IMR-90 (cell line): ENCODE results near the gene IER5L. TPM values are rescaled to one million over a fixed set of nuclear protein-coding genes. Genes with fewer than 3 reads are reported as not detected.

Experiments
- ATAC-seq: fragments of 200-7000 bp; cut with Tn5 transposase; 2 replicates; pipeline ENCODE4 v1.9.1; 2020; ENCODE audit warnings: low read depth, mild to moderate bottlenecking, moderate library complexity
- BruUV-seq: library from RNA; stranded (reverse); fragments of 400-500 nt; replicated peaks from 2 replicates; lab custom pipeline; 2021; lab: Mats Ljungman, UMichigan
- CTCF ChIA-PET: fragments of 300-600 bp; formaldehyde crosslinking; extraction: SDS; loops from one replicate; lab custom pipeline; 2021; ENCODE audit warnings: antibody characterized with exemption; lab: Yijun Ruan, JAX
- POLR2A ChIA-PET: fragments of 300-600 bp; sonication (Branson Sonifier 250); formaldehyde crosslinking; loops from one replicate; lab custom pipeline; 2022; ENCODE audit warnings: antibody characterized with exemption; ENCODE audit not compliant: unreplicated experiment; lab: Charles Lee
- DNase-seq: peaks from one replicate; pipeline ENCODE4 v3.0.0; 2013
- H2AFZ ChIP-seq: replicated peaks from 2 replicates; pipeline ENCODE3; 2013; ENCODE audit warnings: low read length, mild to moderate bottlenecking; ENCODE audit not compliant: poor library complexity
- H2AK5ac ChIP-seq: 2 replicates; pipeline ENCODE4 v1.6.1; 2013; ENCODE audit warnings: low read depth, low read length, inconsistent platforms
- H2AK9ac ChIP-seq: replicated peaks from 2 replicates; pipeline ENCODE3; 2013; ENCODE audit warnings: mild to moderate bottlenecking, low read depth, low read length, moderate library complexity; ENCODE audit not compliant: poor library complexity
- H2BK120ac ChIP-seq: 2 replicates; pipeline ENCODE4 v1.6.1; 2013; ENCODE audit warnings: low read depth, low read length, inconsistent platforms
- H2BK15ac ChIP-seq: 3 replicates; pipeline ENCODE4 v1.6.1; 2013; ENCODE audit warnings: low read depth, low read length, inconsistent platforms
- H2BK20ac ChIP-seq: 2 replicates; pipeline ENCODE4 v1.6.1; 2013; ENCODE audit warnings: low read depth, mild to moderate bottlenecking, inconsistent platforms, low read length, moderate library complexity
- H2BK5ac ChIP-seq: 2 replicates; pipeline ENCODE4 v1.6.1; 2013; ENCODE audit warnings: mild to moderate bottlenecking, low read depth, low read length, inconsistent platforms; ENCODE audit not compliant: poor library complexity, severe bottlenecking
- H3K14ac ChIP-seq: replicated peaks from 2 replicates; pipeline ENCODE4 v1.6.1; 2013; ENCODE audit warnings: low read depth, low read length, inconsistent platforms
- H3K18ac ChIP-seq: 2 replicates; pipeline ENCODE4 v1.6.1; 2013; ENCODE audit warnings: low read depth, low read length, control low read depth
- H3K23ac ChIP-seq: 2 replicates; pipeline ENCODE4 v1.6.1; 2013; ENCODE audit warnings: low read depth, low read length, inconsistent platforms
- H3K27ac ChIP-seq: 2 replicates; pipeline ENCODE4 v1.5.1; 2013; ENCODE audit warnings: mild to moderate bottlenecking, control low read depth, low read length; ENCODE audit not compliant: insufficient read depth
- H3K27me3 ChIP-seq: 2 replicates; pipeline ENCODE4 v1.6.1; 2013; ENCODE audit warnings: low read length; ENCODE audit not compliant: control insufficient read depth, insufficient read depth
- H3K36me3 ChIP-seq: 2 replicates; pipeline ENCODE4 v1.6.1; 2013; ENCODE audit warnings: low read length, mixed read lengths; ENCODE audit not compliant: control insufficient read depth, insufficient read depth
- H3K4ac ChIP-seq: 2 replicates; pipeline ENCODE4 v1.6.1; 2013; ENCODE audit warnings: low read depth, low read length, inconsistent platforms
- H3K4me1 ChIP-seq: 2 replicates; pipeline ENCODE4 v1.6.1; 2013; ENCODE audit warnings: low read length, mixed read lengths; ENCODE audit not compliant: control insufficient read depth, insufficient read depth
- H3K4me2 ChIP-seq: 2 replicates; pipeline ENCODE4 v1.6.1; 2013; ENCODE audit warnings: low read depth, mild to moderate bottlenecking, control low read depth, low read length, moderate library complexity
- H3K4me3 ChIP-seq: 2 replicates; pipeline ENCODE4 v1.5.1; 2013; ENCODE audit warnings: low read depth, mild to moderate bottlenecking, control low read depth, low read length, moderate library complexity; ENCODE audit not compliant: insufficient read depth
- H3K56ac ChIP-seq: 2 replicates; pipeline ENCODE4 v1.6.1; 2013; ENCODE audit warnings: low read length, inconsistent platforms; ENCODE audit not compliant: insufficient read depth; ENCODE audit errors: extremely low read depth
- H3K79me1 ChIP-seq, 2 experiments: 2 replicates each; pipeline ENCODE4 v1.6.1; 2013; ENCODE audit warnings: low read length in 2 of 2, inconsistent platforms in 1 of 2, low read depth in 1 of 2
- H3K9ac ChIP-seq: 2 replicates; pipeline ENCODE4 v1.6.1; 2013; ENCODE audit warnings: low read depth, low read length, control low read depth
- H3K9me1 ChIP-seq: 2 replicates; pipeline ENCODE4 v1.6.1; 2013; ENCODE audit warnings: low read length, inconsistent platforms; ENCODE audit not compliant: insufficient read depth
- H3K9me3 ChIP-seq: 2 replicates; pipeline ENCODE4 v1.6.1; 2013; ENCODE audit warnings: low read length; ENCODE audit not compliant: control insufficient read depth, insufficient read depth
- H4K20me1 ChIP-seq: 2 replicates; pipeline ENCODE4 v1.6.1; 2013; ENCODE audit warnings: low read length, inconsistent platforms; ENCODE audit not compliant: insufficient read depth
- H4K5ac ChIP-seq: 2 replicates; pipeline ENCODE4 v1.6.1; 2013; ENCODE audit warnings: mild to moderate bottlenecking, low read depth, low read length, control low read depth
- H4K8ac ChIP-seq, 2 experiments: 2 replicates each; pipeline ENCODE4 v1.6.1; 2013; ENCODE audit warnings: low read depth in 2 of 2, low read length in 2 of 2, control low read depth in 1 of 2, inconsistent platforms in 1 of 2
- H4K91ac ChIP-seq: 2 replicates; pipeline ENCODE4 v1.6.1; 2013; ENCODE audit warnings: low read depth, low read length, inconsistent platforms; ENCODE audit not compliant: insufficient read depth
- BHLHE40 ChIP-seq: fragments of 150-350 bp; IDR thresholded peaks from 2 replicates; pipeline ENCODE4 v1.6.1; 2016; ENCODE audit warnings: mild to moderate bottlenecking, low read depth, low read length
- CHD1 ChIP-seq: IDR thresholded peaks from 2 replicates; pipeline ENCODE4 v1.6.1; 2012; ENCODE audit warnings: low read depth, low read length, improper control_type of control experiment
- ELK1 ChIP-seq: fragments of 150-350 bp; IDR thresholded peaks from 2 replicates; pipeline ENCODE4 v1.6.1; 2016; ENCODE audit warnings: low read depth, mild to moderate bottlenecking, low read length, moderate library complexity, borderline replicate concordance
- MAFK ChIP-seq: IDR thresholded peaks from 2 replicates; pipeline ENCODE4 v1.6.1; 2012; ENCODE audit warnings: low read depth, low read length, improper control_type of control experiment
- RCOR1 ChIP-seq: IDR thresholded peaks from 2 replicates; pipeline ENCODE4 v1.6.1; 2012; ENCODE audit warnings: mild to moderate bottlenecking, low read length, improper control_type of control experiment; ENCODE audit not compliant: insufficient replicate concordance
- RFX5 ChIP-seq: IDR thresholded peaks from 2 replicates; pipeline ENCODE4 v1.8.0; 2012; ENCODE audit warnings: low read depth, mild to moderate bottlenecking, low read length, moderate library complexity
- SMC3 ChIP-seq: fragments of 150-350 bp; IDR thresholded peaks from 2 replicates; pipeline ENCODE4 v1.6.1; 2016; ENCODE audit warnings: low read depth, mild to moderate bottlenecking, antibody characterized with exemption, low read length, moderate library complexity
- WGBS, 2 experiments: methylation state at CpG; one replicate each; pipeline versions ENCODE4 v1.1.5 to v1.1.7; 2013; ENCODE audit warnings: missing lambda C conversion rate in 2 of 2; ENCODE audit not compliant: insufficient read length in 1 of 2; ENCODE audit errors: extremely low coverage in 2 of 2; 5-methylcytosine and 5-hydroxymethylcytosine counted together
- dilution Hi-C: fragments of 300-500 bp; cut with HindIII; formaldehyde crosslinking; loops from one replicate; pipeline ENCODE4 v1.14.3; 2018; ENCODE audit warnings: low sequenced_read_pairs; ENCODE audit not compliant: unreplicated experiment
- in situ Hi-C: fragments of 300-500 bp; cut with MboI; formaldehyde crosslinking; loops from 3 replicates; pipeline ENCODE4 v1.14.3; 2019; ENCODE audit warnings: low sequenced_read_pairs, inconsistent platforms, mixed read lengths
- intact Hi-C: fragments of 100-400 bp; cut with micrococcal nuclease; formaldehyde crosslinking; loops from 2 replicates; pipeline ENCODE4 v1.10.0; 2022
- polyA plus RNA-seq, 3 experiments: library from polyadenylated mRNA; depleted of rRNA; stranded (reverse); fragments of >200 nt; gene quantifications; 2 replicates each; pipeline ENCODE4 v1.2.3, GENCODE V29; 2012; ENCODE audit warnings: low replicate concordance in 1 of 3
- total RNA-seq: library from RNA; depleted of rRNA; stranded (reverse); fragments of >200 nt; gene quantifications from 2 replicates; pipeline ENCODE4 v1.2.3, GENCODE V29; 2012

The IER5L gene
- total and polyA plus RNA-seq, 2 of the 4 experiments (the other 2 are of a cell fraction) = 12.5 to 13.4 TPM

GRCh38 chr9:129203556-129203909 lies 25.5 kb upstream of the IER5L start:
- Histone ChIP-seq H3K4me2 (no peak overlapping the region; the same call in 1 of the 2 replicates), H4K91ac (peak overlapping the region; percentile 69; the same call in 1 of the 2 replicates), H3K9me3 (no peaks in the 10 kb centered on the region), H2BK5ac (no peak overlapping the region), H3K4me3 (no peak overlapping the region), H4K8ac (peak overlapping the region; percentile 87 to 95; a peak in 3 of 4 replicates), H3K79me1 (peaks cover 0 to 3% of the 10 kb centered on the region in 2 experiments; a peak in 1 of 4 replicates), H3K56ac (no peak overlapping the region), H3K23ac (no peak overlapping the region), H3K14ac (no peak overlapping the region), H4K5ac (no peak overlapping the region; the same call in 1 of the 2 replicates), H3K18ac (no peak overlapping the region), H3K27ac (no peak overlapping the region), H2AK9ac (peak overlapping the region; percentile 93), H4K20me1 (no peaks in the 10 kb centered on the region), H2AFZ (peak overlapping the region; percentile 97), H3K4me1 (no peaks in the 10 kb centered on the region; the same call in 1 of the 2 replicates), H2AK5ac (peak overlapping the region; percentile 94; the same call in 1 of the 2 replicates), H3K27me3 (no peaks in the 10 kb centered on the region), H3K36me3 (no peaks in the 10 kb centered on the region), H3K4ac (peak overlapping the region; percentile 92), H2BK20ac (no peak overlapping the region), H2BK120ac (peak overlapping the region; percentile 86), H2BK15ac (no peak overlapping the region), H3K9me1 (no peaks in the 10 kb centered on the region), H3K9ac (peak overlapping the region; percentile 77; the same call in 1 of the 2 replicates)
- in situ Hi-C loops (no loop called here), intact Hi-C loops (no loop called here), dilution Hi-C loops (no loop called here)
- TF ChIP-seq BHLHE40 = no peak
- no peak for TF ChIP-seq CHD1
- TF ChIP-seq RCOR1 = no peak
- no peak for TF ChIP-seq MAFK
- no peak for TF ChIP-seq ELK1
- TF ChIP-seq RFX5 = no peak
- TF ChIP-seq SMC3 = no peak
- no TSS peak for BruUV-seq
- ATAC-seq = no peak
- ChIA-PET CTCF (no interaction called here), POLR2A (no interaction called here)
- WGBS, 2 experiments = 74% methylated on average over 9 of the region's 11 CpGs; no CpG with 5 or more reads in 1 of the 2 experiments
- DNase-seq = no peak
